Measurements from ENCODE around the gene NLK. TPM values are rescaled to one million over a fixed set of nuclear protein-coding genes. Genes with fewer than 3 reads are reported as not detected.
A peak's percentile ranks its signal among the peaks of the same experiment; 100 is the strongest.

NLK gene
- total RNA-seq, 1 donor from 2014 or later: 26.3 TPM

DNA sequence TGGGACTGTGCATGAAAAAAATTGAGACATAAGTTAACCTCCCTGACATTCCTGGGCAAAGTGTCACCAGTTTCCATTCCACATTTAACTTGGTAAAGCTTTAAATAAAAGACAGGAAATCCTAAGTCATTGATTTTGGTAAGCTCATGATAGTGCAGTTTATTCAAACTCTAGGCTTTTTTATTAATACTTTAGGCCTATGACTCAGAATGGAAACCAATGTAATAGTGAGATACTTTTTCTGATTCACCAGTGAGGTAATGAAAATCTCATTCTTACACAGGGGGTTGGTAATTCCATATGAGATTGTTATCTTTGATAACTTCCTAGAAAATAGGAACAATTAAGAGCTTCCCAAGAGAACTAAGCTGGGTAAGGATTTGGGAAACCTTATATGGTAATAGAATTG lies 91.1 kb downstream of the NLK start:
- peaks cover 15% of the 10 kb centered on the region for H3K4me1 ChIP-seq
- H3K27me3 ChIP-seq (ENCODE audit: low read depth): no peaks in the 10 kb centered on the region
- intact Hi-C loops (cut with micrococcal nuclease): no loop called here
- TF ChIP-seq, protein P1, sequence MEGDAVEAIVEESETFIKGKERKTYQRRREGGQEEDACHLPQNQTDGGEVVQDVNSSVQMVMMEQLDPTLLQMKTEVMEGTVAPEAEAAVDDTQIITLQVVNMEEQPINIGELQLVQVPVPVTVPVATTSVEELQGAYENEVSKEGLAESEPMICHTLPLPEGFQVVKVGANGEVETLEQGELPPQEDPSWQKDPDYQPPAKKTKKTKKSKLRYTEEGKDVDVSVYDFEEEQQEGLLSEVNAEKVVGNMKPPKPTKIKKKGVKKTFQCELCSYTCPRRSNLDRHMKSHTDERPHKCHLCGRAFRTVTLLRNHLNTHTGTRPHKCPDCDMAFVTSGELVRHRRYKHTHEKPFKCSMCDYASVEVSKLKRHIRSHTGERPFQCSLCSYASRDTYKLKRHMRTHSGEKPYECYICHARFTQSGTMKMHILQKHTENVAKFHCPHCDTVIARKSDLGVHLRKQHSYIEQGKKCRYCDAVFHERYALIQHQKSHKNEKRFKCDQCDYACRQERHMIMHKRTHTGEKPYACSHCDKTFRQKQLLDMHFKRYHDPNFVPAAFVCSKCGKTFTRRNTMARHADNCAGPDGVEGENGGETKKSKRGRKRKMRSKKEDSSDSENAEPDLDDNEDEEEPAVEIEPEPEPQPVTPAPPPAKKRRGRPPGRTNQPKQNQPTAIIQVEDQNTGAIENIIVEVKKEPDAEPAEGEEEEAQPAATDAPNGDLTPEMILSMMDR (IDR thresholded peaks at IDR 0.05; ENCODE audit: borderline replicate concordance): no peak
- H3K36me3 ChIP-seq: peaks cover 20% of the 10 kb centered on the region
- peak overlapping the region; percentile 21 for H3K27ac ChIP-seq (replicated peaks)
- H3K4me3 ChIP-seq: no peak overlapping the region
- H3K9me3 ChIP-seq (replicated peaks): no peaks in the 10 kb centered on the region
- no peak for DNase-seq

DNA sequence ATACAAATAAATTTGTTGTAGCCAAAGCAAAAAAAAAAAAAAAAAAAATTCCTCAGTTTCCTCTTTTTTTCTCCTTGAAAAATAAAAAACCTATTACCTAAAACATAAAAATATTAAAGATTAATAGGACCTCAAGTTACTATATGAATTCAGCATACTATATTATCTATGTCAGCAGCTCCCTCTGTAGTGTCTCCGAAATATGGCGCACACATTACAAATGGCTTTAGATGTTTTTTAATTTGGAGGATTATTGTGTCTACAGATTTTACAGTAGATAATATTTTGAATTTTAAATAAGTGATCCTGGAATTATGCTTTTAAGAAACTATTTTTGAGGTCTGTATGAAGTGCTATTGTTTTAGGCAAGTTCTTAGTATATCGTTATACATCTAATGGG lies 94.4 kb downstream of the NLK start:
- intact Hi-C loops (cut with micrococcal nuclease): no loop called here
- H3K36me3 ChIP-seq: peaks cover 20% of the 10 kb centered on the region
- H3K4me3 ChIP-seq: no peak overlapping the region
- H3K27me3 ChIP-seq (ENCODE audit: low read depth): no peaks in the 10 kb centered on the region
- no peaks in the 10 kb centered on the region for H3K9me3 ChIP-seq (replicated peaks)
- DNase-seq: no peak
- no peak overlapping the region for H3K27ac ChIP-seq (replicated peaks)
- peaks cover 13% of the 10 kb centered on the region for H3K4me1 ChIP-seq
- TF ChIP-seq, protein P1 (IDR thresholded peaks at IDR 0.05; ENCODE audit: borderline replicate concordance): no peak

DNA sequence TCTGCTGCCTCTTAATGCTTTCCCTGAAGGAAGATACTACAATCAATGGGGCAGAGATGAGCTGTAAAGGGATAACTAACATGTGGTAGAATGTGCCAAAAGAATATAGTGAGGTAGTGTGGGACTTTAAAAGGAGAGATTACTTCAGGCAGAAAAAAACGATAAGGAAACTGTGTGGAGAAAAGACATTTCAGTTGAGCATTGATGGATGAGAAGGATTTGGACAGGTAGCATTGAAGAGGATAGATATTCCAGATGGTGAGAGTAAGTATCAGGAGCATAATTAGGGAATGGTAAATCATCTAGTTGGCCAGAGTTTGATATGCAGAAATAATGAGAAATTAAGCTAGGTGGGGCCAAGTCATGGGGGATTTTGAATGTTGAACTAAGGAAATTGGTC lies 97.3 kb downstream of the NLK start:
- TF ChIP-seq, protein P1 (IDR thresholded peaks at IDR 0.05; ENCODE audit: borderline replicate concordance): no peak
- DNase-seq: no peak
- Histone ChIP-seq H3K4me1 (peaks cover 14% of the 10 kb centered on the region), H3K4me3 (no peak overlapping the region), H3K27me3 (ENCODE audit: low read depth) (no peaks in the 10 kb centered on the region), H3K27ac (replicated peaks) (no peak overlapping the region), H3K36me3 (peaks cover 16% of the 10 kb centered on the region), H3K9me3 (replicated peaks) (no peaks in the 10 kb centered on the region)
- intact Hi-C loops (cut with micrococcal nuclease): no loop called here

DNA sequence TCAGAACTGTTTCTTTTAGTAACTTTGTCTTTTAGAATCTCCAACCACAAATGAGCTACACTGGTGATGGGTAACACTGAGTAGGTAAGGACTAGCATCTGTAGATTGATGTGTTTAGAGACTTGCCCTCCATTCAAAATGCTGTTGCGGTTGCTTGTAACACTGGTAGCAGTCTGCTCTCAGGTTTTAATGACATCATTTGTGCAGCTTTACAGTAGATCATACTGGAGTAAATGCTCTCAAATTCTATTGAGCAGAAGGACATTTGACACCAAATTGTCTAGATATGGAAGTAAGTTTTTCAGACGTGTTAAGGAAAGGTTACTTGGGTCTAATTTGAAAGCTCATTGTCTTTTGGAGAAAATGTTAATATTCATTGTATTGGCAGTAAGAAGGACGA lies 98.8 kb downstream of the NLK start:
- no peak for DNase-seq
- no peak overlapping the region for H3K4me3 ChIP-seq
- no peaks in the 10 kb centered on the region for H3K9me3 ChIP-seq (replicated peaks)
- peaks cover 13% of the 10 kb centered on the region for H3K36me3 ChIP-seq
- H3K27me3 ChIP-seq (ENCODE audit: low read depth): no peaks in the 10 kb centered on the region
- peaks cover 26% of the 10 kb centered on the region for H3K4me1 ChIP-seq
- TF ChIP-seq, protein P1 (IDR thresholded peaks at IDR 0.05; ENCODE audit: borderline replicate concordance): no peak
- H3K27ac ChIP-seq (replicated peaks): peak overlapping the region; percentile 59
- intact Hi-C loops (cut with micrococcal nuclease): no loop called here

DNA sequence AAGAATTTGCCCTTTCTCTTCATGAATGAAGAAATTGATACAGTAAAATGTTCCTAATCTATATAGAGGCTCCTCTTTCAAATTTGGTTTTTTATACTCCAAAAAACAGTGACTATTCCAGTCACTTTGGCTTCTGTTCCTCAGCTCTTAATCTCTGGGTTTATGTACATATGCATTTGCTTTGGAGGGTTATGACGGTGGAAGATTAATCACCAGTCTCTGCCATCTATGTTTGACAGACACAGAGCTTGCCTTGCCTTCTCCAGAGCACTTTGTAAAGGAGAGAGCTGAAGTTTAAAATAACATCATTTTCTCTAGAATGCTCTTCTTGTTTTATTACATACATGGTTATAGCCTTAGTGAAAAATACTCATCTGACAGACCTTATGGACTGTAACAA lies 99.3 kb downstream of the NLK start:
- H3K4me1 ChIP-seq: peaks cover 26% of the 10 kb centered on the region
- no peak overlapping the region for H3K4me3 ChIP-seq
- peaks cover 8% of the 10 kb centered on the region for H3K36me3 ChIP-seq
- H3K27ac ChIP-seq (replicated peaks): peak overlapping the region; percentile 59
- TF ChIP-seq, protein P1 (IDR thresholded peaks at IDR 0.05; ENCODE audit: borderline replicate concordance): no peak
- intact Hi-C loops (cut with micrococcal nuclease): no loop called here
- DNase-seq: no peak
- no peaks in the 10 kb centered on the region for H3K9me3 ChIP-seq (replicated peaks)
- no peaks in the 10 kb centered on the region for H3K27me3 ChIP-seq (ENCODE audit: low read depth)

DNA sequence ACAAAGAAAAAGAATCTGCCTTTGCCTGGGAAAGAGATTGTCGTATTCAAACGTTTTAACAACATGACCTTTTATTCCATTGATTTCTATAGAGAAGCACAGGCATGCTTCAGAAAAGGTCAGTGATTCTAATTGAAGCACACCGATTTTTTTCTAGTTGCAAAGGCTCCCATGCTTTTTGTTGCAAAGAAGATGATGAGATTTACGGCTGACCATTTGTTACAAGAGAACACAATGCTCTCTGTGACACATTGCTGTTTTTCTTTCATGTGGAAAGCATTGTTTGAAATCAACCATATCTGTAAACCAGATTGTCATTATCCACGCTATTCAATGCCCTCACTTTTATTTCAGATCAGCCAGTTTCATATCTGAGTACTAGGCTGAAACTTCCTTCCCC lies 99.8 kb downstream of the NLK start:
- no peaks in the 10 kb centered on the region for H3K27me3 ChIP-seq (ENCODE audit: low read depth)
- H3K4me3 ChIP-seq: no peak overlapping the region
- peaks cover 26% of the 10 kb centered on the region for H3K4me1 ChIP-seq
- TF ChIP-seq, protein P1 (IDR thresholded peaks at IDR 0.05; ENCODE audit: borderline replicate concordance): no peak
- intact Hi-C loops (cut with micrococcal nuclease): no loop called here
- peaks cover 8% of the 10 kb centered on the region for H3K36me3 ChIP-seq
- H3K27ac ChIP-seq (replicated peaks): peak overlapping the region; percentile 59
- no peaks in the 10 kb centered on the region for H3K9me3 ChIP-seq (replicated peaks)
- no peak for DNase-seq
